ENCODE measurements around the gene PALLD.

GRCh38 chr4:168882650-168883233 is 385.9 kb downstream of the PALLD start:
- TF ChIP-seq CTCF (IDR thresholded peaks at IDR 0.05), result no peak
- no peak for TF ChIP-seq POLR2A (IDR thresholded peaks at IDR 0.05)

Data from testis (tissue), 2 donors.